GM19452 (cell line): ENCODE results near the gene THSD4.
"Not testable (repeated sequence)": the region's sequence is repeated elsewhere in the genome, so short reads cannot be mapped to it uniquely, and the experiment has no call there.

Experiments used
- ATAC-seq: cut with Tn5 transposase; IDR thresholded peaks from one replicate; pipeline ENCODE4 v1.9.1; 2021; ENCODE audit not compliant: unreplicated experiment

Gene THSD4

DNA sequence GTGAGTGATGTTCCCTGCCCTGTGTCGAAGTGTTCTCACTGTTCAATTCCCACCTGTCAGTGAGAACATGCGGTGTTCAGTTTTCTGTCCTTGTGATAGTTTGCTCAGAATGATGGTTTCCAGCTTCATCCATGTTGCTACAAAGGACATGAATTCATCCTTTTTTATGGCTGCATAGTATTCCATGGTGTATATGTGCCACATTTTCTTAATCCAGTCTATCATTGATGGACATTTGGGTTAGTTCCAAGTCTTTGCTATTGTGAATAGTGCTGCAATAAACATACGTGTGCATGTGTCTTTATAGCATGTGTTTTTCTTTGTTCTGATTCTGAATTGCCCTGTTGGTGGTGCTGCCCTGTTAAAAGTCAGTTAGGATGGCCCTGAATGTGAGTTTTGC, 204.2 kb downstream of the THSD4 start:
- ATAC-seq = not testable (repeated sequence)

DNA sequence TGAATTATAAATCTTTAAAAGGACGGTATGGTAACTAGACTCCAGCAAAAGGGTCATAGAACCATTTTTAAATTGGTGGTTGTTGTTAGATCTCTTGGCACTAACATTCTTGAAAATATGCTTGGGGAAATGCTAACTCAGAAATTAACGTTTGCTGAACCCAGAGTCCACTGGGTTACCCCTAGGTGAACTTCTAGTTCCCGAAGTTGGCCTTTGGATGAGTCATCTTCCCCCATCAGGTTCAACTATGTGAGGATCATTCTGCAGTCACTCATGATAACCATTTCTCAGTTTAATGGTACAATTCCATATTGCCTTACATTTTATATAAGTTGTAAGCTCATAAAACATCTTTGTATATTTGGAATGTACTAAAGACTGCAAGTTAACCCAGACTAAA, 204.7 kb downstream of the THSD4 start:
- ATAC-seq = no peak

GRCh38 chr15:71323082-71323481, 207.8 kb downstream of the THSD4 start:
- ATAC-seq = no peak

GRCh38 chr15:71323584-71323983, 208.3 kb downstream of the THSD4 start:
- ATAC-seq = no peak

- no peak for ATAC-seq
Measured at GRCh38 chr15:71325481-71325880, 210.2 kb downstream of the THSD4 start.

- no peak for ATAC-seq
Measured at GRCh38 chr15:71328453-71328852, 213.2 kb downstream of the THSD4 start.

DNA sequence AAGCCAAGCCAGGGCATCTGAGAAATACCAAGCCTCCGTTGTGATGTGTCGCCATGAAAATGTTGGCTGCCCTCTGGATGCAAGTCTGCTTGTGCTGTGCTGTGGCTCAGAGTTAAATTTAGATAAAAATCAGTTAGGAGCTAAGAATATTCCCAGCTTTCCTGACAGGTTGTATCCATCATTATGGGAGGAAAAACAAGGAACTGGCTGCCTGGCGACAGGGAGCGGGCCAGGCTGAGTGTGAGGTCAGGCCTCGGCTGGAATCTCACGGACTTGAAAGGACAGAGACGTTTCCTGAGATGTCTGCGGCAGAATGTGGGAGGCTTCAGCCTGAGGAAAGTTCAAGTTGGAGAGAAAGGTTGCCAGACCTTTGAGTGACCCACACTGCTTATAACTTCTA, 213.8 kb downstream of the THSD4 start:
- no peak for ATAC-seq

DNA sequence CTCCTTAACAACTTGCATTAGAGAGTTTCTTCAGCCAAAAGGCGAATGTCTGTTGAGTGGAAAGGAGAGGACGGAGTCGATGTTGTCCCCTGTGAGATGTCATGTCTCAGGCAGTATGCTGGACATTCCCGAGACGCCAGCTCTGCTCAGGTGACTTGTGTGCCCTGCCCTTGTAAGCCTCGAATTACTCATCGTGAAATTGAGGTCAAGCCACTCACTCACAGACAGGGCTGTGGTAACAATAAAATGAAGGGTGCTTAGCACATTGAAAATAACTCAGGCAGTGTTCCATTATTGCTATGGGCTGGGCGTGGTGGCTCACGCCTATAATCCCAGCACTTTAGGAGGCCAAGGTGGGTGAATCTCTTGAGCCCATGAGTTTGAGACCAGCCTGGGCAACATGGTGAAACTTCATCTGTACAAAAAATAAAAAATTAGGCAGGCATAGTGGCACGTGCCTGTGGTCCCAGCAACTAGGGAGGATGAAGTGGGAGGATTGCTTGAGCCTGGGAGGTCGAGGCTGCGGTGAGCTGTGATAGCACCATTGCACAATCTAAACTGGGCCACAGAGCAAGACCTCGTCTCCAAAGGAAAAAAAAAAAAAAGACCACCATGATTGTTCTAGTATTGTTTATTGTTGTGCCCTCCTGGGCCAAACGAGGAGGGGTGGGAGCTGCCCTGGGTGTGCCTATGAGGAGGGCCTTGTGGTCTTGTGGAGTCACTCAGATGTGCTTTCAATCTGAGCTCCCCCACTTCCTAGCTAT, 214.4 kb downstream of the THSD4 start:
- no peak for ATAC-seq

DNA sequence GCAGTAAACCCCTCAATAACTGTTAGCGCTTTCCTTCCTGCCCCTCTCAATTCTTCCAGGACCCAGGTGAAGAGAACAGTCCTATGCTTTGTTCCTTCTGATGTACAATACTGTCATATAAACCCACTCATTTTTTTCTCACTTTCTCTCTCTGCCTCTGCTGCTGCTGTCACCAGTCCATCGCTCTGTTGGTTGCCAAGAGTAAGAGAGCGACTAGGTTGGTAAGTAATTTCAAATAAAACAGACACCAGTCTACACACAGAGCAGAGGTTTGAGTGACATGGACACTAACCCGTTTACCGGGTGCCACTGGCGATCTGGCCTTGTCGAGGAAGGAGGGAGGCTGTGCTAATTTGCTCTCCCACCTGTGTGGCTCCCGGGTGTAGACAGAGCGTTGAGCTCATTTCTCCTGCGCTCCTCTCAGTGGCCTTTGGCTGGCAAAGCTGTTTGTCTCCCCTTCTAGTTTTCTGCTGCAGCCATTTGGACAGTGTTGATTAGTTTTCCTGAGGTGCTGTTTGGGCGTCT, 215.4 kb downstream of the THSD4 start:
- no peak for ATAC-seq

DNA sequence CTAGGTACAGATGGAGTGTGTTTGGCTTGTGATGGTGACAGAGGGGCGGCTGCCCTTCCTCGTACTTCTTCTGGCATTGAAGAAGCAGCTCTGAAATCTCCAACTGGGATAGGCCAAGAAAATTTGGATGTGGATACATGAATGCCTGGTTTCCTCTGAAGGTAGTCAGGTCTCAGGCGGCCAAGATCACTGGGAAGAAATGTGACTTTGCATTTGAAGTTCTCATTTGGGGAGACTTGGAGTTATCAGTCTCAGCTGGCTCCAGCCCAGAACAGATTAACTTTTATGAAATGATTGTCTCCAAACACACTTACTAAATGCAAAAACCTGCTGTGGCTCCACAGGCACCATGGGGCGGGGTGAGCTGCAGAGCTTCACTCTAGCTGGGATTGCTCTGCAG, 215.9 kb downstream of the THSD4 start:
- ATAC-seq = no peak

GRCh38 chr15:71332431-71333004, 217.2 kb downstream of the THSD4 start:
- ATAC-seq = no peak

- ATAC-seq = no peak
Measured at GRCh38 chr15:71333136-71333700, 217.9 kb downstream of the THSD4 start.

- no peak for ATAC-seq
Measured at GRCh38 chr15:71333839-71334238, 218.6 kb downstream of the THSD4 start.

DNA sequence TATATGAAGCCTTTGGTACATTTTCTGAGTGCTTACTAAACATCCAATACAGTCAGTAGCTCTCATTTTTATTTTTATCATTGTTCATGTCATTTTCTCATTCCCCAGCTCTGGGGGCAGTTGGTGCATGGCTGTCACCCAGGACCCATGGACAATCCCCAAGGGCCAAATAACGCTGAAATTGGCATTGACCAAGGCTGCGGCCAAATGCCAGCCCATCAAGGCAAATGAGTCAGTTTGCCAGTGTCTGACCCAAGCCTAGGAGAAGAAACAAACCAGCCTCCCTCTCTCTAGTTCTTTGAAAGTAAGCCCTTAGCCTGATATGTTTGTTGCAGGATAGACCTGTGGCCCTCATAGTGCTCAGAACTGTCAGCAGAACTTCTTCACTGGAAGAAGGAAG, 219.2 kb downstream of the THSD4 start:
- no peak for ATAC-seq

DNA sequence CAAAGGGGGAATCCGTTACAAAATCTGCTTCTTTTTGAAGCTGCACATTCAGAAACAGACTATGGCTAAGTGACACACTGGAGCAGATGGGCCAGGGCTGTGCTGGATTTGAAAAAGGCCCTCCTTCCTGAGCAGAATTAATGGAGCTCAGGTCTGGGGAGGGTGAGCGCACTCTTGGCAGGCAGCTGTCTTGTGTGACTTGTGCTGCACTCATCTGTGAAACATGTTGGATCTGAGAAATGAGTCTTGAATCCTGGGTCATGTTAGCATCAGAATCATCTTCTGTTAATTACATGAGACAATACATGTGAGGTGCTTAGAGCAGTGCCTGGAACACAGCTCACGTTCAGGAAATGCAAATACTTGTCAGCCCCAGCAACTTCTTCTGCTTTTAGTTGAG, 219.6 kb downstream of the THSD4 start:
- ATAC-seq = no peak

GRCh38 chr15:71335591-71335990, 220.3 kb downstream of the THSD4 start:
- ATAC-seq = no peak

DNA sequence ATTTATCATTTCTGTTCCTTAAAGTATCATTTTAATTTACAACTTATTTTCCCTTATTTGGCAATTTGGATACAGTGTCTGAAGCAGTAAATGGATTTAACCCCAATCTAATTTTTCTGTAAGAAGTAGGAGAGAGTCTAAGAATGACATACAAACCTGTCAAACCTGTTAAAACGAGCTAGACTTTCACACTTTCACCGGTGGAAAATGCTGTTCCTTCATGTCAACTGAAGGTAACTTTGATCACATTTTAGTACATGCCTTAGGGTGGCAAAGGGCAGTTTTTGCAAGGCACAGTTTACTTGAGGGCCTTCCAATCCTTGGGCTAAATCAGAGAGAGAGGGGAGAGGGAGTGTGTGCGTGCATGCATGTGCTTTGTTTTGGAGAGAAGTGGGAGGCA, 221.4 kb downstream of the THSD4 start:
- ATAC-seq = no peak

- no peak for ATAC-seq
Measured at GRCh38 chr15:71337197-71337845, 222.1 kb downstream of the THSD4 start.

DNA sequence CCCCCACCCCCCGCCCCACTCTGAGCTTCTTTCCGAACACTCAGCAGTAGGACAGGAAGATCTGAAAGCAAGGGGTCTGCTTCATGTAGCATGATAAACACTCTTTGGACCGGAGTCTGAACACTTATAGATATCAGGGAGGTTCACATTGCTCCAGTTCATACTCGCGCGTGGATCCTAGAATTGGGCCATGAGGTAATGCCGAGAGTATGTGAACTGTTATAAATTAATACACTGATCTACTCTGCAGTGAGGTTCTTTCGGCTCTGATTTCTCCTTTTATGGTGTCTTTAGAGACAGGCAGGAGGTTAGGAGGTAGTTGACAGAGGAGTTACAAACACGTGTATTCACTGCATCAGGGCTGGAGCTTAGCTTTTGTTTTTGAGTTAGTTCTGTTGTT, 223.0 kb downstream of the THSD4 start:
- ATAC-seq = no peak

GRCh38 chr15:71338827-71339542, 223.7 kb downstream of the THSD4 start:
- ATAC-seq = no peak
